HG02610 (cell line): ENCODE measurements around the gene HSPB6.
A peak's percentile ranks its signal among the peaks of the same experiment; 100 is the strongest.

Experiments used
- ATAC-seq: cut with Tn5 transposase; IDR thresholded peaks from one replicate; pipeline ENCODE4 v1.9.1; 2021; ENCODE audit warnings: mild to moderate bottlenecking, moderate library complexity; ENCODE audit not compliant: unreplicated experiment

The HSPB6 gene

GRCh38 chr19:35767288-35768081 lies 10.7 kb upstream of the HSPB6 start:
- ATAC-seq, result no peak

- ATAC-seq, result no peak
These were observed 9.8 kb upstream of the HSPB6 start for GRCh38 chr19:35766571-35767104.

GRCh38 chr19:35764432-35765315 lies 7.8 kb upstream of the HSPB6 start:
- ATAC-seq, result no peak

GRCh38 chr19:35760711-35761349 lies 4.0 kb upstream of the HSPB6 start:
- ATAC-seq, result no peak

- no peak for ATAC-seq
These were observed 2.9 kb upstream of the HSPB6 start for GRCh38 chr19:35759697-35760096.

- peak; percentile 96 for ATAC-seq
These were observed 1.1 kb upstream of the HSPB6 start, which contains the start of gene PROSER3 for GRCh38 chr19:35757749-35758608. Gene PROSER3, plus strand, starts transcription at chr19:35758176. Its CDS starts 40 bp downstream, at chr19:35758216.

- ATAC-seq, result no peak
These were observed 461 bp upstream of the HSPB6 start for GRCh38 chr19:35757231-35757748.

- ATAC-seq, result no peak
These were observed 1.1 kb downstream of the HSPB6 start for GRCh38 chr19:35755550-35756376.

GRCh38 chr19:35755131-35755549 lies 1.7 kb downstream of the HSPB6 start:
- no peak for ATAC-seq

- no peak for ATAC-seq
These were observed 2.3 kb downstream of the HSPB6 start for GRCh38 chr19:35754370-35755130.

GRCh38 chr19:35753634-35754369 lies 3.0 kb downstream of the HSPB6 start:
- no peak for ATAC-seq

GRCh38 chr19:35752746-35753350 lies 4.0 kb downstream of the HSPB6 start:
- ATAC-seq, result no peak

GRCh38 chr19:35751839-35752745 lies 4.7 kb downstream of the HSPB6 start:
- ATAC-seq, result no peak

- ATAC-seq, result no peak
These were observed 6.7 kb downstream of the HSPB6 start for GRCh38 chr19:35750167-35750566.

GRCh38 chr19:35748106-35749020 lies 8.5 kb downstream of the HSPB6 start, which contains the start of gene LIN37:
Gene LIN37, plus strand, starts transcription at chr19:35748576. Its CDS starts 149 bp downstream, at chr19:35748725.
- peak; percentile 79 for ATAC-seq
